AG08396 (cell line): ENCODE data around the gene SLC5A11.
A peak's percentile ranks its signal among the peaks of the same experiment; 100 is the strongest.
"Not testable (repeated sequence)": the region's sequence is repeated elsewhere in the genome, so short reads cannot be mapped to it uniquely, and the experiment has no call there.

Experiments
- DNase-seq: peaks from one replicate; pipeline ENCODE4 v3.0.0; 2012; ENCODE audit warnings: low spot score, mixed read lengths

SLC5A11 gene, protein sequence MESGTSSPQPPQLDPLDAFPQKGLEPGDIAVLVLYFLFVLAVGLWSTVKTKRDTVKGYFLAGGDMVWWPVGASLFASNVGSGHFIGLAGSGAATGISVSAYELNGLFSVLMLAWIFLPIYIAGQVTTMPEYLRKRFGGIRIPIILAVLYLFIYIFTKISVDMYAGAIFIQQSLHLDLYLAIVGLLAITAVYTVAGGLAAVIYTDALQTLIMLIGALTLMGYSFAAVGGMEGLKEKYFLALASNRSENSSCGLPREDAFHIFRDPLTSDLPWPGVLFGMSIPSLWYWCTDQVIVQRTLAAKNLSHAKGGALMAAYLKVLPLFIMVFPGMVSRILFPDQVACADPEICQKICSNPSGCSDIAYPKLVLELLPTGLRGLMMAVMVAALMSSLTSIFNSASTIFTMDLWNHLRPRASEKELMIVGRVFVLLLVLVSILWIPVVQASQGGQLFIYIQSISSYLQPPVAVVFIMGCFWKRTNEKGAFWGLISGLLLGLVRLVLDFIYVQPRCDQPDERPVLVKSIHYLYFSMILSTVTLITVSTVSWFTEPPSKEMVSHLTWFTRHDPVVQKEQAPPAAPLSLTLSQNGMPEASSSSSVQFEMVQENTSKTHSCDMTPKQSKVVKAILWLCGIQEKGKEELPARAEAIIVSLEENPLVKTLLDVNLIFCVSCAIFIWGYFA

DNA sequence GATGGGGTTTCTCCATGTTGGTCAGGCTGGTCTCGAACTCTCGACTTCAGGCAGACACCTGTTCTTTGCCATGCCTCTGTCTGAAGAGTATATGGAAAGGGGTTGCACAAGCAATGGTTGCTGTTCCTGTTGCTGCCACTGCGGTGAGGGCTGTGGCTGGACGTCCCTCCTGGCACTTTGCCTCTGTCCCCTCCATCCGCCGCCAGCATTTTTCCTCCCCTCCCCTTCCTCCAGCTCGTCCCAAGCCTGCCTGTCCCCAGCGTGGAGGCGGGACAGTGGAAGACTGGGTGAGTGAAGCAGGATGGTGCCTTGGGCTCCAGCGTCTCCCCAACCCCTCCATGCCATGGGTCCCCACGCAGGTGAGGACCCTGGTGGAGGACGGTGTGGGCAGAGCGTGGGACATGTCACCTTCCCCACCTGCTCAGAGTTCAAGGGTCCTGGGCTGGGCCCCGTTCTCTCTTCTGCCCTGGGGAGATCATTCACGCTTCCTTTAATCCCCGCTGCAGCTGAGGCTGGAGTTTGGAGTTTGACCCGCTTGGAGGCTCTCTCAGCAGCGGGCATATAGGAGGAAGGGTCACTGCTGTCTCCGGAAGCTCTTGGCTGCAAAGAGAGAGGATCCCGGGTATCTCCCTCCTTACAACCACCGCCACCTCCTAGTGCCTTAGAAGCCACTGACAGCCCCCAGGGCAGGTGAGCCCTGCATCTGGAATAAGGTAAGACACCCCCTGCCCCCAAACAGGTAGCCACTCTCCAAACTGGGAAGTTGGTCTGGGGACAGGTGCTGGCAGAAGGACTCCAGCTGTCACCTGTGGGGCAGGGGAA is at the start of gene SLC5A11:
SLC5A11 (plus strand) TSS at position 238 of the 822 bp plus-strand sequence. CDS start 12,681 bp downstream, outside the sequence.
- no peak for DNase-seq

DNA sequence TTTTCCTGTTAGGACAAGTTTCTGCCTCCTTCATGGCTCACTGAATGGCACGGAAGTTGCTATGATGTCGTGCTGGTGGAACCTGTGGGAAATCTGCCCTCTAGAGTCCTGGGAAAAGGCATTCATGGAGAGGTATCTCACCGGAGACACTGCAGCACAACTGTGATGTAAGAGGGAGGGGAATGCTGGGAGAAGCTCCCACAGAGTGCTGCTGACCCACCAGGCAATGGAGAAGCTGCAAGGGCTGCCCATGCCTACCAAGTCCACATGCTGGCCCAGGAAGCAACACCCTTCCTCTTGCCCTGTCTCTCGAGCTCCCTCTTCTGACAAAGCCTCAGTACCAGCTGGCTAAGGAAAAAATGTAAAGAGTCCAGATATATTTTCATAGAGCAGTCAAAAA is 45.2 kb upstream of the SLC5A11 start:
- peak; percentile 23 for DNase-seq

DNA sequence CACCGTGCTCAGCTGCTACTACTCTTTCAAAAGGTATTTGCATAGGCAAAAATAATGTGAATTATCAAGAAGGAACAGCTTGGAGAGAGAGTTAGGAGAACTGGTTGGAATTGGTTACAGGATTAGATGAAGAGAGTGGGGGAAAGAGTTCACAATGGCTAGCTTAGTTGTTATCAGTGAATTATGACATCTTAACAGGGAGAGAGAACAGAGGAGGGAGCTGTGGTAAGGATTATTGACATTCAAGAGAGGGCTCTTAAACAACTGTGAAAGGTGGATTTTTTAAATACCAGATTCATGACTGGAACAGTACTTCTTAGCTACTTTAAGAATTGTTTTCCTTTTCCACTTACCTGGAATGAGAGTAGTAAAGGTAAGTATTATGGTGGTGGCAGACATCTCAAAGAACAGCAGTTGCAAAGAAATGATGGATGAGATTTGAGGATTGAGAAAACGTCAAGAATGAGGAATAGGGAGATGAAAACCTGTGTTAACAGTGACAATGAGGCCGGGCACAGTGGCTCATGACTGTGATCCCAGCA is 43.9 kb upstream of the SLC5A11 start:
- no peak for DNase-seq

DNA sequence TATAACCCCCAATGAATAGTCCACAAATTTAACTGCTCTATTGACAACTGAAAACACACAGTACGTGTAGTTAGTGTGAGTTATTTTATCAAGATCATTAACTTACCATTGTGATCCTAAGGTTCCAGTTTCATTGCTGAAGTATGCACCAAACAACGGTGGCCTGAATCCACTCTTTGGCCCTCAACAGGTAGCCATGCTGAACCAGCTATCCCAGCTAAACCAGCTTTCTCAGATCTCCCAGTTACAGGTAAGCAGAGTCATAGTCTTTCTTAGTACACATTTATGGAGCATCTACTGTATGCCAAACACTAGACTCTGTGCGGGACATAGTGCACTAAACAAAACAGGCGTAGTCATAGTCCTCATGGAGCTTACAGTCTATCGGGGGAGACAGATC is 40.3 kb upstream of the SLC5A11 start:
- no peak for DNase-seq

DNA sequence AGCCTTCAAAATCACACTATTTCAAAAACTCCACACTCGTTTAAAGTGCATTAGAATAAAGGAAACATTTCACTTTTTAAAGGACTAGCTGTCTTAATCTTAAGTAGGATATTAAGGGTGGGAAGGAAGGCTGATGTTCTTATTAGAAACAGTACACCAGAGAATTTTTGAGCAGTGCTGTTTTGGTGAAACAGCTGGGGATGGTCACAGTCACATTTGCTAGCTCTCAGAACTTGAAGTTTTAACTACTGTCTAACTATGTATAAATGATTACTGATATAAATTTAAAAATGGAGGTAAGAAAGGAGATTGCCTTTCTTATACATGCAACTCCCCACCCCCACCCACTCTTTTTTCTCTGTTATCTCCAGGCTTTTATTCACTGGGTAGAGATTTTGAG is 38.5 kb upstream of the SLC5A11 start:
- no peak for DNase-seq

DNA sequence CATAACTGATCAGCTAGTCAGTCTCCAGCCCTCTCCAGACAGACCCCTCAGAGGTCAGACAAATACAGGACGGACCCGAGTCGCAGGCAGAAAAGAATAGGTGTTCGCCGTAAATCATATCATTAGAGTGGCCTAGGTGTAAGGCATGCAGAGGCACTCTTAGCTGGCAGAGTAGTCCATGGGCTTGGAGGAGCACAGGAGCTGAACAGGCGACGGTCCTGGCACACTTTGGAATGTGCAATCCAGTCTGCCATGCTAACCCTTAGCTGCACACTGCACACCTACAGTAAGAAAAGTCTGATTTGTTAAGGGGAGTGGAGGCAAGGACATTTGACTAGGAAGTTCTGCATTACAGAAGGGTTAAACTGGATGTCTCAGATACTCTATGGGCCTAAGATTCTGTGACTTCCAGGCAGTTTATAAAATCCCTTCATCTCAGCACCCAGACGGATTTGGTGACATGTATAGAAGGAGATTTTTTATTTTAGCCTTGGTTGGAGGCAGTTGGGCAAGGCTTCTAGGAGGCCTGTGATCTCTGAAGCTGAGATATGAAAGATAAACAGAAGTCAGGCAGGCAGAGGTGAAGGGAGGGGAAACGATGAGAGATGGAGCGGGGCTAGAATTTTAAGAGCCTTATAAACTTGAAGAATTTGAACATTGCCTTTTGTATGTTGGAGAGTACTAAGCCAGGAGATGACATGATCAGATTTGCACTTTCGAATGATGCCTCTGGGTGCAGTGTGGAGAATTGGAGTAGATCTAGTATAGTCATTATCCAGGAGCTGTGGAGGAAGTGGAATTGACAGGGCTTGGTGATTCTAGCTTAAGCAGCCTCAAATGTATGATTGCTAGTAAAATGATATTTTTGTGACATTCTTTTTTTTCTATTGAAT is 34.6 kb upstream of the SLC5A11 start:
- DNase-seq: no peak

DNA sequence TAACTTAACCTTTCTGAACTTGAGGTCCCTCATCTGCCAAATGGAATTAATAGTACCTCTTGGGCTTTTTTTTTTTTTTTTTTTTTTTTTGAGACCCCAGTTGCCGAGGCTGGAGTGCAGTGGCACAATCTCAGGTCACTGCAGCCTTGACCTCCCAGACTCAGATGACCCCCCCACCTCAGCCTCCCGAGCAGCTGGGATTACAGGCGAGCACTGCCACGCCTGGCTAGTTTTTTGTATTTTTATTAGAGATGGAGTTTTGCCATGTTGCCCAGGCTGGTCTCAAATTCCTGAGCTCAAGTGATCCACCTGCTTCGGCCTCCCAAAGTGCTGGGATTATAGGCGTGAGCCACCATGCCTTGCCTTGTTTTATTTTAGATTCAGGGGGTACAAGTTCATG is 33.0 kb upstream of the SLC5A11 start:
- not testable (repeated sequence) for DNase-seq

DNA sequence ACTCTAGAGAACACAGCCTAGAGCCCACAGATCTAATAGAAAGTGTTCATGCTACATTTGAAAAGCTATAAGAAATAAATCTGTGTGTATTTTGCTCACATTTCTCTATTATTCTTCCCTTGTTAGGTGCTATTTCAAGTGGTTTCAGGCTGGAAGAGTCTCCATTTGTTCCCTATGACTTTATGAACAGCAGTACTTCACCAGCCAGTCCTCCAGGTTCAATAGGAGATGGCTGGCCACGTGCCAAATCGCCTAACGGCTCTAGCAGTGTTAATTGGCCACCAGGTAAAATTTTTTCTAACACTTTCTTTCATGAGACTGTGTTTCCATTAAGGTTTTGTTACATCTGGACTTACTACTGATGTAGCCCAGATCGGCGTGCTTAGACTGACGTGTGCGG is 30.7 kb upstream of the SLC5A11 start:
- DNase-seq: no peak

DNA sequence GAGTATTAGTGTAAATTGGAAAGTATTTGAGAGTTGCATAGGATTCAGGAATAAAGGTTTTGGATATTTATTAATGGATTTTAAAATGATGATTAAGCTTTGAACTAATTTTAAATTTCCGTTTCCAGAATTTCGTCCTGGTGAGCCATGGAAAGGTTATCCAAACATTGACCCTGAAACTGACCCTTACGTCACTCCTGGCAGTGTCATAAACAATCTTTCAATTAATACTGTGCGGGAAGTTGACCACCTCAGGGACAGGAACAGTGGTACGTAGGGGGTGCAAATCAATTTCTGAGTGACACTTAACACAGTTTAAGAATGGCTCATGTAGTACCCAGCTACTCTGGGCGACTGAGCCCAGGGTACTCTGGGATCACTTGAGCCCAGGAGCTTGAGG is 29.1 kb upstream of the SLC5A11 start:
- DNase-seq: no peak

DNA sequence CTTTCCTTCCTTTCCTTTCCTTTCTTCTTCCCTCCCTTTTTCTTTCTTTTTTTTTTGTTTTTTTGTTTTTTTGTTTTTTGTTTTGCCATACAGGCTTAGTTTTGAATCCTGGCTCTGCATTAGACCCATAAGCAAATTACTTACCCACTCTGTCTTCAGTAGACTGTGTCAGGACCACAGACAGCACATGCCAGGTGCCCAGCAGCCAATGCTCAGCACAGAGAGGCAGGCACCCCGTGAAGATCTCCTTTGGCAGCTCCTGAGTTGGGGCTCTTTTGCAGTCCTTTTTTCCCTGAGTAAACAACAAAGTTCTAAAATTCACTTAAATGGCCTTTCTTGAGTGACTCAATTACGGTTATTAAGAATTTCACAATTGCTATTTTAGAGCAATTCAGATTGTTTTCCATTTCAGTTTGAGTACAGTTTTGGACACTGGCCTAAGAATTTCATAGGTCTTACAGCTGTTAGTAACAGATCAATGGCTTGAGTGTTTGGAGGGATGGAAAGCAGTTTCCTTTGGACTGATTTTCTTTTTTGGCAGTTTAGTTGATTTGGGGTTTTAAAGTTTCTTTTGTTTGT is 26.2 kb upstream of the SLC5A11 start:
- DNase-seq: no peak

DNA sequence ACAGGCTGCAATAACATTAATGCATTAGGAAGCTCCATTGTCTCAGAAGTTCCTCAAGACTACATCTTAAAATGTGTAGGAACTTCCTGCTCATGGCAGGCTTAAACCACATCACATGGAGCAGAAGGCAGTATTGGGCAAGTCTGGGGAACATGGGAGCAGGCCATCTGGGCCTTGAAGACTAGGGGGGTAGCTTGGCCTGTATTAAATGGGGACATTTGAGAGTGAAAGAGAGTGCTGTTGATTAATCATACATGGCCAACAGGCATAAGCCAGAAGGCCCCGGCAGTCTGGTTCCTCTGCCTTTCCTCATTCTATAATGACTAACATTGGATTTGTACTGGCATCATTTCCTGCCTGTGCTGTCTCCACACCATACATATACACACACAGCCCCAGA is 25.2 kb upstream of the SLC5A11 start:
- no peak for DNase-seq

DNA sequence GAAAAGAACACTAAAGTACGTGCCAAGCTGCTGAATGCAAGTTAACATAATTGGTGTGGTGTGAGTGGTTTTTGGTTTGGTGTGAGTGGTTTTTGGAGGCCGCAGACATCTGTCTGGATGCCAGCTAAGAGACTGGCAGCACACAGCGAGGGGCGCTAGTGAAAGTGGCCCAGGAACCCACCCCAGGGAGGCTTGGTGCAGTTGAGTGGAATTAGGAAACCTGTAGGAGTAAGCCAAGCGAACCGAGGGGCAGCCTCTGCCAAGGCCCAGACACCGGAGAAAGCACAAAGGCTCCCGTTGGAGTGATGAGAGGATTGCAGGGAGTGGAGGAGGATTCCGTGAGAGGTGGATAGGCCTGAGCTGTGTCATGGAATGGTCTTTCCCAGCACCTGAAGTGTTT is 24.6 kb upstream of the SLC5A11 start:
- DNase-seq: no peak

DNA sequence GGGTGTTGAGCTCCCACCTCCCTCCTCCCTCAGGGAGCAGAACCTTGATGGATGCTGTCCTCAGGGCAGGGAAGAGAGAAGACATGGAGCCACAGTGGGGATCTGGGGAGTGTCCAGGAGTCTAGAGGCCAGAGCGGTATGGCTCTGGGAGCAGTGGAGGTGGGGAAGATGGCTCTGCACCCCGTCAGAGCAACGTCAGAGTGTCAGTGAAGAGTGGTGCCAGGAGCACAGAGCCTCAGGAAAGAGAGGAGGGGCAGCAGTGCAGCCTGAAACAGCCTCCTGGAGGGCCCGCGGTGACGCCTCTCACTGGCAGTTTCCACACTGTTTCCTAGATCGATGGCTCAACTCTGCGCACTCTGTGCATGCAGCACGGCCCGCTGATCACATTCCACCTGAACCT is 23.2 kb upstream of the SLC5A11 start:
- no peak for DNase-seq

DNA sequence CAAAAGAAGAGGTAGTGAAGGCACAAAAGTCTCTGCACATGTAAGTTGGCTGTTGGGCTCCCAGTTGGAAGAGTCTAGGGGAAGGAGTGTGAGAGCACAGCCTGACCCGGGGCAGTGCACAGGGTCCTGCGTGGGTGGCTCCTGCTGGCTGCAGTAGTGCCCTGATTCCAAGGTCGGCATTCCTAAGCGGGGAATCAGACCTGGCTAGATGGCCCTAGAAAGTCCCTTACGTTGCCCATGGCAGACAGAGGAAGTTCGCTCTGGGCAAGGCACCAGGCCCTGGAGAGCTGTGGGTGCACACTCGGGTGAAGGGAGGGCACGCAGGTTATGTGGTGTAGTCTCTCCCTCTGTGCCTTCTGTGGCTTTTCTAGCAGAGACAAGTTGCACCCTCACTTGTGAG is 22.8 kb upstream of the SLC5A11 start:
- no peak for DNase-seq

DNA sequence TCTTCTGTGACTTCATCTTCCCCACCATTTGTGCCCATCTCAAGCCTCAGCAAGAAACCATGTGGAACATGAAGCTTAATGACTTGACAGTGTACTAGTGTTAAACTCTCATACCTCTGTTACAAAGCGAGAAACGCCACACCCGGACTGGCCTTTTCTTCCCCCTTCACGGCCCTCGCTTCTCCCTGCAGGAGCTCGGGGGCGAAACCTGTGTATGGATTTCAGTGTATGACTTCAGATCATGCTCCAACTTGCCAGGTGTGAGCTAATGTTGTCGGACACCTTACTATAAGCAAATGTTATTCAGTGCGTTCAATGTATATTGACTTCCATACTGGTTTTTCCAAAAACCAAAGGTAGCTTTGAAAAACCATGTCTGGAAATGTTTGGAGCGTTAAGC is 20.1 kb upstream of the SLC5A11 start:
- no peak for DNase-seq

DNA sequence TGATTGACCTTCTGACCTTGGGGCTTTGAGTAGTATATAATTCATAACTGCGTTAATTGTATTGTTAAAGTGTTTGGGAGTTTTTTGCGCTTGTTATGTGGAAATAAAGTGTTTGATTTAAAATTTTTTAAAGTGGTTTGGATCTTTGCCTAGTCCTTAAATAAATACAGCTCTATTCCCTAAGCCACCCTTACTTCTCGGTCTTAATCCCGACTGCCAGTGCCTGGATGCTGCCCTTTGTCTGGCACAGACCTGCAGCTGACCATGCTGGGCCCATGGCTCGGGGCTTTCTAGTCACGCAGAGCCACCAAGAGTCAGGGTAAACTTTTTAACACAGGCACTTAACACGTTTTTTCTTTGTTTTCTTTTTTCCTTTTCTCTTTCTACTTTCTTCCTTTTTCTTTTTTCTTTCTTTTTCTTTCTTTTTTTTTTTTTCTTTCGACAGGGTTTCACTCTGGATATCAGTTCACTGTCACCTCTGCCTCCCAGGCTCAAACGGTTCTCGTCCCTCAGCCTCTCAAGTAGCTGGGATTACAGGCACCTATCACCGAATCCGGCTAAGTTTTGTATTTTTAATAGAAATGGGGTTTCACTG is 19.6 kb upstream of the SLC5A11 start:
- DNase-seq: no peak

DNA sequence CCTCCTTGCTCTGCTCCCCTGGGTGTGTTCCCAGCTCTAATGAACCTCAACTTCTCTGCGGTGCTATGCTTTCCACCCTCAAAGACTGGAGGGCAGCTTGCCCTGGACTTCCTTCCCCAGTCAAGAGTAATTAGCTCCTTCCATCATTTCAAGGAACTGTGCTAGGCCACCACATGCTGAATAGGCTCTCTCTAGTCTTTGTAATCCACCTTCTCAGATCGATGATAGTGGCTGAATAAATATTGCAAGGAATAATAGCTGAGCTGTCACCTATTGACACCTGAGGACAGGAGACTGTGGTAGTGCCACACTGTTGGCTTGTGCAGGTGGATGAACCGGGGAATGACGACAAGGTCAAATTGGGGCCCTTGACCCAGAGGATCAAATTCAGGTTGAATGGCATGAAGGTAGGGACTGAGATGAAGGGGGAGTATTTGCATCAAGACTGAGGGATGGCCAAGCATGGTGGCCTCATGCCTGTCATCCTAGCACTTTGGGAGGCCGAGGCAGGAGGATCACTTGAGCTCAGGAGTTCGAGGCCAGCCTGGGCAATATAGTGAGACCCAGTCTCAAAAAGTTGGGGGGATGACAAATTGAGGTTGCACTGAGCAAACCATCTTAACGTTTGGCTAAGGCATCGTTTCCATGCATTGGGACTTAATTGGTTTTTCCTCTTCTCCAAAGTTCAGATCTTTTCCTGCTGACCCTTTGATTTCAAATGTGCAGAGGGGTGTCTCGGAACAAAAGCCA is 18.8 kb upstream of the SLC5A11 start:
- no peak for DNase-seq

DNA sequence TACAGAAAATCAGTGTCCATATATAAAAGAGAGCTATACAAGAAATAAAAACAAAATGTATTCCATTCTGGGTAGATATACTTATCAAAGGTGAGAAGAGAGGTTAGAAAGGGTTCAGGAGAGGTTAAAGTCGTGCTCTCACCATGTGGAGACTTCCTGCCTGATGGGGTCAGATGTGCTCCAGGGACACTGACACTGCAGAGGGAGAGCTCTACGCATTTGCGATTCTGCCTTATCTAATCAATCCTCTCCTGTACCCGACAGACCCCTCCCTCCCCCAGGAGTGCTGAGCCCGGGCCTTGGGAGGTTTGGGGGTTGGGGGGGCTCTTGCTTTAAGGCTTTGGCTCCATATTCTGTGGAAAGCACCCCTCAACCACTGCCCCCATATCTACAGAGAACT is 16.6 kb upstream of the SLC5A11 start:
- DNase-seq: no peak

DNA sequence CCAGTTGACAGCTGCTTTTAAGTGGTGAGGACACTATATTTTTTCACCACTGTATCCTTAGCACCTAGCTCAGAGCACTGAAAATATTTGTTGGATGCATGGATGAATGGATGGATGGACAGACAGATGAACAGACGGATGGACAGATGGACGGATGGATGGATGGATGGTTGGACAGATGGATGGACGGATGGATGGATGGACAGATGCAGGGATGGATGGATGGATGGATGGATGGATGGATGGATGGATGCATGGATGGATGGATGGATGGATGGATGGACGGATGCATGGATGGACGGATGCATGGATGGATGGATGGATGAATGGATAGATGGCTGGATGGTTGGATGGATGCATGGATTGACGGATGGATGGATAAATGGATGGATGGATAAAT is 12.4 kb upstream of the SLC5A11 start:
- no peak for DNase-seq
